ENCODE measurements around the gene ROR2.

ROR2 gene

DNA sequence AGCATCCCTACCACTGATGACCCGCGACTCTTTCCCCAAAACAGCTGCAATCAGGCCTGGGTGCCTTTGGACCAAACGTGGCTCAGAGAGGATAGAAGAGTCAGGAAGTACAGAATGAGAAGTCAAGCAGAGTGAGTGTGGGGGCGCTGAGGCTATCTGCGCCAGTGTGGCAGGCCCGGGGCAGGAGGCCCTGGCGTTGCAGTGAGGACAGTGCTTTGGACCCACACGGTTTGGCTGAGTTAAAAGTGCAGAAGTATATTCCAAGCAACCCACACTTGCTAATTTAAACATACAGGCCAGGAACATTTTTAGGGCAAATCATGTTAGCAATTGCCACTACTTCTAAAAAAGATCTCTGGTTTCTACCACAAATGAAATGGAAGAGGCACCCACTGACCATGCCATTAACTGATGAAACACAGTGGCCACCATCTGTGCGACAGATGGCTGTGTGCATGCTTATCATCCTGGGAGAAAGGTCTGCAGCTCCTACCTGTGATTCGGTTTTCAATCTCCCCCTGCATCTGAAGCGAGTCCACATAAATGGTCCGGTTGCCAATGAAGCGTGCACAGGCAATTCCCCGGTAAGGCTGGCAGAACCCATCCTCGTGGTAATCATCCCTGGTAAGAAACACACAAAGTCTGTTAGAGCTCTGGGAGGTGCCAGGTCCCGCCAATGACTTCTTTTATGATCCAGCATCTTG, 213.0 kb downstream of the ROR2 start:
- no peak for ATAC-seq
- DNase-seq, result no peak

DNA sequence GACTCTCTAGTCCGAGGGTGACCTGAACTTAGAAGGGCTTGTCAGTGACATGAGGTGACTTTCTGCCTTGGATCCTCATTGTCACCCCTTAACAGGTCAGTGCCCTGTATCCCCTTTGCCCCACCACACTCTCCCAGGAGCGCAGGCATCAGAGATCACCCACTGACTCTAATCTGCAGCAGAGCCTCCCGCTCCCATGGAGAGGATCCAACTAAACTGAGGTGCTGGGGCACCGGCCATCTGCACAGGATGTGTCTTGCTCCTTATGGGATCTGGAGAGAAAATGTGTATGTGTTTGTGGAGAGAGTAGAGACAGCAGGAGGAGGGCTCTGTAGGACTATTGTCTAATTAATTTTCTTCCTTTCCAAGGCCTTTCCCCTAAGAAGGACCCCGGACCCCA, 213.7 kb downstream of the ROR2 start:
- DNase-seq (no peak), ATAC-seq (no peak)

DNA sequence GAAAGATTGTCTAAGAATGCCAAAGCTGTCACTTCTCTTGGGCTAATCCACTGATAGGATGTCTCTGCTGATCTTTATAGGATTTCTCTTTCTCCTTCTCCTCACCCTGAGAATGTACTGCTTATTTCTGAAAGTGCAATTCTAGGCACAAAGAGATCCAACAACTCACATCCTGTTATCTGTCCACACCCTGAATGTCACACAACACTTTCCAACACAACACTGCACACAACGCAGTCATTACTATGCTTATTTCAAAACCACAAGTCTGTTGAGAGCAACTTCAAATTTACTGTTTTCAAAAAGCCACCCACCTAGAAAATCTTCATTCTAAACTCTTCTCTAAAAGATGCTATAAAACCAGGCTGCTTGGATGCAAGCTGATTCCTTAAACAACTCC, 215.0 kb downstream of the ROR2 start:
- no peak for DNase-seq
- no peak for ATAC-seq

DNA sequence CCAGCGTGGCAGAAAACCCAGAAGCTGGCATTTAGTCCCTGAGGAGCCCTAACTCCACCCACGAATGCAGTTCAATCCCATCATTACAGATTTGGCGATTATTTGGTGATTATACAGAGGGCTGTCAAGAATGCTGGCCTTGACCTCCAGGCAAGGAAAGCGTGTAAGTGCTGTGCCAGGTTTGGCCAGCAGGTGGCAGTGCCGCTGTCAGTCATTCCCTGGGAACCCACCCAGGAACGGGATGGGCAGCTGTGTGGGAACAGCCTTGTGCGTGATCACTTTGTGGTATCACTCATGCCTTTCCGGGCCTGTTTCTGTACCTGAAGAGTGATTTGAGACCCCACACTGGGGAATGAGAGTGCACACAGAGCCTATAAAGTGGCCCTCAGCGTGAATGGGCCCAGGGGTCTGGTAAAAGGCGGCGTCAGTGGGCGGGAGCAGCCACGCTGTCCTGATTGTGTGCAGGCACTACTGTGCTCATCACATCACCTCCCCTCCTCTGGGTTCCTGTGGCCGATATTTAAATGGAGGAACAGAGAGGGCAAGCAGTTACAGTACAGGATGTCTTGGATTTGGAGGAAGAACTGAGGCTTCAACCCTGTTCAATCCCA, 215.6 kb downstream of the ROR2 start:
- ATAC-seq (no peak), DNase-seq (peak; percentile 77)

DNA sequence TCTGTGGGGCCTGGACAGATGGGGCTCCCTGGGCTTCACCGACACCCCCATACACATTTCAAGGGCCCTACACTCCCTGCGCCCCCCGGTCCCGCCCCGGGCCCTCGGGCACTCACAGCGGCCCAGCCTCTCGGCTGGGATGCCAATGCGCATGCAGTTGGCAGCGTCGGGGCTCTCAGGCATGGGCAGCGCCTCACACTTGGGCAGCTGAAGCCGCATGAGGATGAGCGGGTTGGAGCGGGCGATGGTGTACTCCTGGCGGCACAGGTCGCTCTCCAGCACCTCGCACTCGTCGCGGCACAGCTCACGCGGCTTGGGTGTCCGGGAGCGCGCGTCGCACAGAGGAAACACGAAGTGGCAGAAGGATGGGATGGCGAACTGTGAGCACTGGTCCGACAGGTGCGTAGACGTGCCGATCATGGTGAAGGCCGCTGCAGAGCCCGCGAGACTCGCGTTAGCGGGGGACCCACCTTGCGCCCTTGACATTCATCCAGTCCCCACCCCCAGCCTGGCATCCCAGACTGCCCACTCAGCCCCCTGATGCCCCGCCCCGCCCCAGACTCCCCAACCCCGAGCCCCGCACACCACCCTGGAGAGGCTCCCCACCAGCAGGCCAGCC, 216.9 kb downstream of the ROR2 start:
- DNase-seq (no peak), ATAC-seq (no peak)

DNA sequence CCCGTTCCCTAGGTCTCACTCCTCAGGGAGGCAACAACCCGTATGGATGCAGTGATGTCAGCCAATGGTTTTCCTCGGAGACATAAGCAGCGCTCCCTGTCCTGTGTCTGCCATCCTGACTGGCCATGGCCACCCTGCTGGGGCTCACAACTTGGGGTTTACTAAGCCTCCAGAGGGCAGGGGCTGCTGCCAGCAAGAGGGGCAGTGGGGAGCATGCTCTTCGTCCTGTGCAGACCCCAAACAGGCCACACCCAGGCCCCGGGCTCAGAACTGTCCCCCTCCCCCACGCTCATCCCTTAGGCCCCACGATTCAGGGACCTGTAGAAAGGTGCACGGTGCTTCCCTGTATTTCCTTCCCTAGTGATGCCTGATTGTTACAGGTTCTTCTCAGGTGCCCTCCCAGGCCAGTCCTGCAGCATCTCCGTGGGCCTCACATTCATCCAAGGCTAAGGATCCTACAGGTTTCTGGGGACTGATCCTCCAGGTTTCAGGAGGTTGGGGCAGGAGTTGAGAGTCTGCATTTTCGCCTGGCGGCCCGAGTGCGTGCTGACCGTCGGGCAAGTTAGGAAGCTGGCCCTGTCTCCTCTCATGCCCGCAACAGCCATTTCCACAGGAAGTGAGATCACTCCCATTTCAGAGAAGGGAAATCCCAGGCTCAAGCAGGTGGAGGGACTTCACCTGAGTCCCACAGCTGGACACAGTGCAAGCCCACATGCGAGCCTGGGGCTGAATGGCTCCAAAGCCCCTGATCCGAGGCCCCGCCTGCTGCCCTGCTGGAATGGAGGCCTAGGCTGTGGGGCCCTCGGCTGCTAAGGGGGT, 217.6 kb downstream of the ROR2 start:
- no peak for DNase-seq
- ATAC-seq, result no peak

DNA sequence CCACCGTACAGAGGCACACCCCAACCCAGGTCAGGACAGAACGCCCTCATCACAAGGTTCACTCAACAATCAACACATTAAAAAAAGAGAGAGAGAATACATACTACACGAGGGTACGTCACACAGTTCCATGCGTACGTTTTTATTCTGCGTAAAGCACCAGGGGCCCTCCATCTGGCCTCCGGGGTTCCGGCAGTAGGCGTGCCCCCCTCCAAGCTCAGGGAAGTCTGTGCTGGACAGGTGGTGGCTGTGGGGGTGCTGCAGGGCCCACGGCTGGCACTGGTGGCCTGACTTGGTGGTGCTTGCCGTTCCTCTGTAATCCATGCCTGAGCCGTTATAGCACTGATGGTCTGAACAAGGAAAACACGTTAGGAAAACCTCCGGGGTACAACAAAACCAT, 219.2 kb downstream of the ROR2 start:
- no peak for ATAC-seq
- DNase-seq, result no peak

DNA sequence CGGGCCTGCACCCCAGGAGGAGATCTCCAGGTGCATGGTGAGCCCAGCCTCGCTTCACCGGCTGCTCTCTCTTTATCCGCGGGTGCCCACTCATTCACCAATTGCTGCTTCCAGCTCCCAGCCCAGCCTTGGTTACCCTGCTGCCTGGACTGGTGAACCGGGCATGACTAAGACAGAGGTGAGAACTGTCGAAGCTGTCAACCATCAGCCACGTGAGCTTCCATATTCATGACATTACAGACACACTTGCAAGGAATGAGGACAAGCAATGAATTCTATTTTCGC, 220.5 kb downstream of the ROR2 start:
- ATAC-seq (no peak), DNase-seq (no peak)

DNA sequence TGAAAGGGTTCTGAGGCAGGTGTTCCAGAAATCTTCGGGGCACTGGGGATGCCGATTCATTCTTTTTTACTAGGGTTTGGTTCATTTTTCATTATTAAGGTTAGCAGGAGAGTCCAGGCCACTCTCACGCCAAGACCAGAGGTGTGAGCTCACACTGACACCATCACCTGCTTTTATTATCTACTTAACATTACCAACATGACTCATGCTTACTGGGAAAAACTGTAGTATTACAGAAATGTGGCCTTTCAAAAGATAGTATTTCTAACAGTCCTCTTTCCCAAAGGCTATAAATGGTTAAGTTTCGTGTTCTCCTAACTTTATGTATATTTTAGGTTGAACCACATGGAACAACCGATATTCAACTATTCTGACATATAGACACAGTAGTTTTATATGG, 222.1 kb downstream of the ROR2 start:
- DNase-seq (no peak), ATAC-seq (no peak)

DNA sequence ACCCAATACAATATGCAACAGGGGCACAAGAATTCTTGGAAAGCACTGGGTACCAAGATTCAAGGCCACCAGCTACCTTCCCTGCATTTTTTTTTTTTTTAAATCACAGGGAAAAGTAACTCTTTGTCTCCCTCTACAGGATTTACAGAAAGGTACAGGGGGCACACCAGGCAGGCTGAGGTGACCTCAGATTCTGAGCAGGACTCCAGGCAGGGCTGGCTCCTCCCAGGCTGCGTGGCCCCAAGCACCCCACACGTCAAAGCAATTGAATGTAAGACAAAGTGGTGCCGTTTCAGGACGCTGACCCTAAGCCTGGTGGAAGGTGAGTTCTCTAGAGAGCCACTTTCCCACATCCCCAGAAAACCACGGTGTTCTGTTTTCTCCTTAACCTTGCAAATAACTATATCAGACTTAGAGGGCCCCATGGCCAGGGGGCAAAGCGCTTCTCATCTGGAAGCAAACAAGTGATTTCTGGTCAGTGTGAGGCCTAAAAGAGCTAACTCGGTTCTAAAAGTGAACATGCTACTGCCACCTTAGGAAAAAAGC, 222.6 kb downstream of the ROR2 start:
- DNase-seq (peak; percentile 32), ATAC-seq (peak; percentile 87)

DNA sequence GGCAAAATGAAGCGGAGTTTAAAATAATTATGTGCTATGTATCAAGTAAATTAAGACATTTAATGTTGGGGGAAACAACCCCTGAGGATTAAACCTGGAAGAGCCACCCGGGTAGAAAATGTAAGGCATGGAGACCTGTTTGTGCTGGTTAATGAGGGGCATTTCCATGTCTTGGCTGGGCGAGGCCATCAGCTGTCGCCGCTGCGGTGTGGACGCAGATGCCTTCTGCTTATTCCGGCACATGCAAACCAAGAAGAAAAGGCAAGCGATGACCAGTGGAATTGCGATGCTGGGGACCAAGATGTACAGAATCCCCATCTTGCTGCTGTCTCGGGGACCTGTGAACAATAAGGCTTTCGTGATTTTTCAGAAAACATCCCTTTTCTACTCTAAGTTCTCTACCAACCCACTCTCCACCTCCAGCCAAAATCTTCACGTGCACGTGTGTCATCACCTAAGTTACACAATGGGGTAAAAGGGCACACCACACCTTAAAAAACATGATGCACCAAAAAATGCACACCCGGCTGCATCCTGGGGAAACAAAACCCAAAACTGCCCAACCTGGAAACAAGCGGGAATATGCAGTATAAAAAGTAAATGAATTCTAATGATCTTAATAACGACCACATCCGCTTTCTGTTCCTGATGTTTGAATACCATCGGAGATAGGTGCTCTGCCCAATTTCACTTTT, 223.5 kb downstream of the ROR2 start:
- ATAC-seq, result no peak

DNA sequence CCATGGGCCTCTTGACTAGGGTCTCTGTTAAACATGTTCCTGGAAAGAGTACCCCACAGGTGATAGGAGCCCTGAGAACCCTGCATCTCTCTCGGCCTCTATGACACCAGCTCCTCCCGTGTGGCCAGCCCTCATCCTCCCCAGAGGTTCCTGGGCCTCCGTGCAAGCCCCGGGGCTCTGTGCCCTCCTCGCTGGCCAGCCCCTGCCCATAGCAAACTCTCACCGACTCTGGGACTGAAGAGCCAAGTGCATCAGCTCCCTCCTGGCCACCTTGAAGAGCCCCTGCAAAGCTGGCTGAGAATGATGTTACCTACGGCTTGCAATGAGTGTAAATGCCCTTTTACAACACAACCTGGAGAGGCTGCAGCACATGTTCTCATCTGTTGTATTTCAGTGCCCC, 224.4 kb downstream of the ROR2 start:
- DNase-seq (no peak), ATAC-seq (no peak)

More for the DNA sequence above, 223.5 kb downstream of the ROR2 start:
- DNase-seq, result no peak

DNA sequence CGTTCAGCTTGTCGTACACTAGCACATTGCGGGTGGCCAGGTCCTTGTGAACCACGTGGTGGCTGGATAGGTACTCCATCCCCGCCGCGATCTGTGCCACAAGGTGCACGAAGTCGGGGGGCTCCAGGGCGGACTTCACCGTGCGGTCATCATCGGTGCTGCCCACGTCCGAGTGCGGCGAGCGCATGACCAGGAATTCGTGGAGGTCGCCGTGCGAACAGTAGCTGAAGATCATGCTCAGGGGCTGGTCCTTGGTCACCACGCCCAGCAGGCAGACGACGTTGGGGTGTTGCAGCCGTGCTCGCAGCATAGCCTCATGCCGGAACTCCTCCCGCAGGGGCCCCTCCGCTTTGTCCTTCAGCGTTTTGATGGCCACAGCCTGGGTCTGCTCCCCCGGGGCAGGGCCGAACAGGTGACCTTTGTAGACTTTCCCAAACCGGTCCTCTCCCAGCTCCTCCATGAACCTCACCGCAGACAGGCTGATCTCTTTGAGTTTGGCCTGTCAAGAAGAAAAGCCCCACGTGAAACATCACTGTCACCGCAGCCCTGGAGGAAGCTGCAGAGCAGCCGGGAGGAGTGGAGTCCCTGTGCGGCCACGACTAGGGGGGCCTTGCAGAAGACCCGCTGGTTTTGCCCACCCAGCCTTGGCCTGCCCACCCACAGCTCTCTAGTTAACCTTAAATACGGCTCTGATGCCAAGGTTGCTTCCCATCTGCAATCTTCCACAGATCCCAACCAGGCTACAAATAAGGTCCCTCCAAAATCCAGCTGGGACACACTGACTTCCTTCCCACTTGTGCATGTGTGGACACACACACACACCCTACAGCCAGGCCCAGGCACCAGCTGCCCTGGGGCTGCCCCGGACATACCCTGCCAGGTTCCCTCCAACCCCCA, 225.2 kb downstream of the ROR2 start:
- no peak for ATAC-seq

DNA sequence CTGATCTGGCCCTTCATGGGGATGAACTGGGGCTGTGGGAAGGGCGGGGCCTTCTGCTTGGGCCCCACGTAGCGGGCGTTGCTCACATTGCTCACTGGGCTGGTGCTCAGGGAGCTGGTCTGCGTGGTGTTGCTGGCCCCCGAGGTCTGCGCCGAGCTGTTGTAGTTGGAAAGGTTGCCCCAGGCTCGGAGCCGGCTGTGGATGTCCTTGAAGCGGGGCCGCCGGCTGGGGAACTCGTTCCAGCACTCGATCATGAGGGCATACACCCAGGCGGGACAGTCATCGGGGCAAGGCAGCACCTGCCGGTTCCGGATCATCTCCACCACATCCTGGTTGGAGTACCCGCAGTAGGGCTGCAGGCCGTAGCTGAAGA, 226.0 kb downstream of the ROR2 start:
- DNase-seq, result no peak
- ATAC-seq, result no peak

More for the DNA sequence above, 225.2 kb downstream of the ROR2 start:
- DNase-seq, result no peak

DNA sequence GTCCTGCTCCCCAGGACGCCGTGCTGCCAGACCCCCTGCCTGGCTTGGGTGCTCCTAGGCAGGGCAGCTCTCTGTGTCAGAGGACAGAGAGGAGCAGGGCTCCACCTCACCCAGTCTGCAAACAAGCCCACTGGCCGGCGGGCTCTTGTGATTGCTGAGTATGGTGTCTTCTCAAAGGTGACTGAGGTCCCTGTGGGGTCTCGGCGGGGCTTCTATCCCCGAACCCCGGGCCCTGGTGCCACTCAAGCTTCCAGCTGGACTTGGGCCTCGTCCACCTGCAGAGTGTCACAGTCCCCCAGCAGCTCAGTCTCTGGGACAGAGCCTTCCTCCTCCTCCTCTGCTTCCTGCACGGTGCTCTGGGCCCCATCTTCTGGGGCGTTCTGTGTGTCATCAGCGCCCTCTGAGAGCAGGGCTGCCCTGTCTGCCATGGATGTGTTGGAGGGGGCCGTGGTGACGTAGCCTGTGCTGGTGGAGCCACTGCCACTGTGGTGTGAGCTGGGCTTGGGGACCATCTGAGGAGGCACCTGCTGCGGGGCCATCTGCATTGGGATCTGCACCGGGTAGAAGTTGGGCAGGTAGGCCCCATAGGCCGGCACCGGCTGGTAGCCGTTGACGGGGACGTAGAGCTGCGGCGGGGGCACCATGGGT, 226.5 kb downstream of the ROR2 start:
- no peak for DNase-seq
- no peak for ATAC-seq

DNA sequence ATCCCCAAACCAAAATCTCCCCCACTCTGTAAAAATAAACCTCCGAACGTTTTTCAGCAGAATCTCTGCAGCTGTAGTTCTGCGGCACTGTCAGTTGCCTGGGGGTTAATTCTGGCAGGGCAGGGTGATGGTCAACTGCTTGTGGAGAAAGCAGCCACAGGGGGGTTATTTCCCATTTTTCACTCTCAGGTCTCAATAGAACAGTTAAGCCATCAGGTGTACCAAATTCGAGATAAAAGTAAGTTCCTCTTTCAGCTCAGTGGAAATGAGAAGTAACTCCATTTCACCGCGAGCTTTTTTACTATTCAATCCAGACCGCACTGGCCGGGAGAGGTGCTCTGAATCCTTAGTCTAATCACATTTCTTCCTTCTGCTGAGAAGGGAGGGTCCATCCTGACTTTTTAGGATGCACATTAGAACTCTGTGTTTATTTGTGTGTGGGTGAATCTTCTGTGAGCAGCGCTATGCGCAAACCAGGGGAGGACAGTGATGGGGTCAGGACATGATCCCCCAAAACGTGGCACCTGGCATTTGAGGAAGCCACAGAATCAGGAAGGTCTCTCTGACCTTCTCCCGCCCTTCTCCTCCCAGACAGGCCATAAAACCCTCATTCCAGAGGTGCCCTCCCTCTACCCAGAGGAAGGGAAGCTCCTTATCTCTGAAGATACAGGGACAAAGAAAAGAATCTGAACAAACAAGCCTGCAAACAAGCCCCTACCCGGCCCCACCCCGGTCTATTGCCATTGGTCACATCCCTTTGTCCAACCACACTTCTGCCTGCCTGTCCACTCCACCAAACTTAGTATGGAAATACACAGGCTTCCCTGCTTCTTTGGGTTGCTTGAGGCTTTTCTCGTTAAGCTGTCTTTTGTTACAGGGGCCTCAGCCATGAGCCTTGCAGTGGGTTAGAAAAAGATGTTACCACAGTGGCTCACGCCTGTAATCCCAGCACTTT, 229.0 kb downstream of the ROR2 start:
- no peak for DNase-seq
- no peak for ATAC-seq

DNA sequence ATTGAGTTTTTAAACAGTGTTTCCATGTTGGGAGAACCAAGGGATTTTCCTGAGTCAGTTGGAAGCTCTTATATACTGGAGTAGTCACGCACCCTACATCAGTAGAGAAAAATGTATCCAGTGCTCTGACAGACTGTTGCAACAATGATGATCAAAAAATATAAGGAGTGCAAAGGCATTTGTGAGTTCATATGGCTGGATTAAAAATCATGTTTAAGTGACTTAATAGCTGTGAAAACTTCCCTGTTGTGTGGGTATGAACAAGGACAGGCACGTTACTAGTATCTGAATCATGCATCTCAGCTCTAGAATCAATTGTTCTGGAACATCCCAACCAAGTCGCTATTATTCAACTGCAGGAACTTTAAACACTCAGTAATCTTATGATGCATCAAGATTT, 229.7 kb downstream of the ROR2 start:
- no peak for ATAC-seq
- no peak for DNase-seq

DNA sequence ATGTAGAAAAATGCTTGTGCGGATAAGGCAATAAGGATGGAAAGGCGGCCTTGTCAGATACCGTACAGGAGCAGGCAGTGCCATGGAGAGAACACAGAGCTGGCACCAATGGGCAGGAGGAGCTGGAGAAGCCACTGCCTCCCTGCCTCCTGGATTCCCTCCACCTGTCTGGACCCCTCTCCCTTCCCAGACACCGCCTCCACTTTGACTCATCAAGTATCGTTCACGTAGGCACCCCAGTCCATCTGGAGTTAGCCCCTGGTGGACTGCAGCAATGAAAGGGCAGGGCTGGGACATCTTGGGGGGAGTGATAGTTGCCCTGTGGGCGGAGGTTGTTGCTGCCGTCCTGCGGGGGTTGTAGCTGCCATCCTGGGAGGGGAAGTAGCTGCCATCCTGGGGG, 232.0 kb downstream of the ROR2 start:
- DNase-seq (no peak), ATAC-seq (no peak)

DNA sequence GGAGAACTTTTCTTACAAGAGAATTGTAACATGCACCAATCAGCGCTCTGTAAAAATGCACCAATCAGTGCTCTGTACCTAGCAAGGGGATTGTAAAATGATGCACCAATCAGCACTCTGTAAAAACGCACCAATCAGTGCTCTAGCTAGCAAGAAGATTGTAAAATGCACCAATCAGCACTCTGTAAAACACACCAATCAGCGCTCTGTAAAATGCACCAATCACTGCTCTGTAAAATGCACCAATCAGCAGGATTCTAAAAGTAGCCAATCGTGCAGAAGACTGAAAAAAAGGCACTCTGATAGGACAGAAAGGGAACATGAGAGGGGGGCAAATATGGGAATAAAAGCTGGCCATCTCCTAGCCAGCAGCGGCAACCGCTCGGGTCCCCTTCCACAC, 233.2 kb downstream of the ROR2 start:
- DNase-seq (no peak), ATAC-seq (no peak)

DNA sequence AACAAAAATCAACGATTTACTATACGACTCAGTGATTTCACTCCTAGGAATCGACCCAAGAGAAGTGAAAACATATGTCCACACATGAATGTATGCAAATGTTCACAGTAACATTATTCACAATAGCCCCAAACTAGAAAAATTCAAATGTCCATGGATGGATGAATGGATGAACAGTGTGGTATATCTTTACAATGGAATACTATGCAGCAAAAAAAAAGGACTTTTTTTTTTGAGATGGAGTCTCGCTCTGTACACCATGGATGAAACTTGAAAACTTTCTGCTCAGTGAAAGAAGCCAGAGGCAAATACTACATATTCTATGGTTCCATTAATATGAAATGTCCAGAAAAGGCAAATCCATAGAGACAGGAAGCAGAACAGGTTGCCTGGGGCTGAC, 233.8 kb downstream of the ROR2 start:
- DNase-seq, result no peak
- ATAC-seq, result no peak

All from stimulated activated naive CD8-positive, alpha-beta T cell treated with anti-CD3 and anti-CD28 coated beads, Interleukin-15, Interleukin-2, amounts not matched to agents 100 U/mL and 50 U/mL, for 24 hours (primary cell).